Endothelial cell of umbilical vein (primary cell): Measurements from ENCODE around the gene KAT2A. TPM values are rescaled to one million over a fixed set of nuclear protein-coding genes. Genes with fewer than 3 reads are reported as not detected.

Source experiments
- BruUV-seq: library from RNA; stranded (reverse); fragments of 400-500 nt; replicated peaks from 2 replicates; lab custom pipeline; 2021; lab: Mats Ljungman, UMichigan
- CTCF ChIA-PET: fragments of 300-600, 350-600 bp; sonication (Branson Sonifier 250); formaldehyde crosslinking; loops from one replicate; lab custom pipeline; 2021; ENCODE audit warnings: antibody characterized with exemption, inconsistent platforms; lab: Charles Lee
- POLR2A ChIA-PET: fragments of 300-600, 350-600 bp; sonication (Branson Sonifier 250); formaldehyde crosslinking; loops from one replicate; lab custom pipeline; 2021; ENCODE audit warnings: antibody characterized with exemption, inconsistent platforms; lab: Charles Lee
- DNase-seq: peaks from one replicate; pipeline ENCODE4 v3.0.0-alpha.2; 2011; ENCODE audit warnings: low read depth, low spot score
- FAIRE-seq: peaks from 2 replicates; lab custom pipeline; 2011; peaks lifted over from hg19 to GRCh38; lab: Jason Lieb, UNC
- H2AFZ ChIP-seq: 2 replicates; pipeline ENCODE4 v1.6.0; 2012; ENCODE audit warnings: low read depth, low read length, control low read depth, inconsistent platforms
- H3K27ac ChIP-seq: 2 replicates; pipeline ENCODE4 v1.5.1; 2011; ENCODE audit warnings: low read depth, mild to moderate bottlenecking, control low read depth, low read length, moderate library complexity; ENCODE audit not compliant: insufficient read depth
- H3K27me3 ChIP-seq, 2 experiments: 2 replicates each; pipeline versions ENCODE4 v1.6.0 to v1.6.1; 2011; ENCODE audit warnings: low read length in 2 of 2, mixed read lengths in 1 of 2; ENCODE audit not compliant: control insufficient read depth in 2 of 2, insufficient read depth in 2 of 2
- H3K36me3 ChIP-seq, 2 experiments: 2 replicates in 1 of 2; 3 replicates in 1 of 2; pipeline ENCODE4 v1.5.1; 2011; ENCODE audit warnings: low read length in 2 of 2, mild to moderate bottlenecking in 1 of 2, moderate library complexity in 1 of 2; ENCODE audit not compliant: control insufficient read depth in 2 of 2, insufficient read depth in 2 of 2; ENCODE audit errors: extremely low read depth in 1 of 2
- H3K4me1 ChIP-seq: 3 replicates; pipeline ENCODE4 v1.5.1; 2011; ENCODE audit warnings: mild to moderate bottlenecking, low read length; ENCODE audit not compliant: control insufficient read depth, insufficient read depth; ENCODE audit errors: extremely low read depth
- H3K4me2 ChIP-seq: 2 replicates; pipeline ENCODE4 v1.6.1; 2011; ENCODE audit warnings: low read length, control low read depth, mixed read lengths; ENCODE audit not compliant: insufficient read depth
- H3K4me3 ChIP-seq, 3 experiments: fragments of 200-600 bp in 1 of 3; sonication (generic), shearing (Covaris generic) in 1 of 3; replicated peaks in 1 of 3; 2 replicates each; pipeline ENCODE4 v1.5.1; 2011 to 2016; ENCODE audit warnings: control low read depth in 3 of 3, low read length in 3 of 3, mild to moderate bottlenecking in 2 of 3, inconsistent platforms in 1 of 3, low read depth in 1 of 3, moderate library complexity in 1 of 3; ENCODE audit not compliant: insufficient read depth in 1 of 3
- H3K79me2 ChIP-seq: 2 replicates; pipeline ENCODE4 v1.6.0; 2012; ENCODE audit warnings: low read length, inconsistent platforms; ENCODE audit not compliant: control insufficient read depth, insufficient read depth
- H3K9ac ChIP-seq: replicated peaks from 2 replicates; pipeline ENCODE3; 2011; ENCODE audit warnings: low read length, control low read depth; ENCODE audit not compliant: insufficient read depth; ENCODE audit errors: extremely low read depth
- H3K9me1 ChIP-seq: replicated peaks from 3 replicates; pipeline ENCODE4 v1.6.0; 2011; ENCODE audit warnings: mild to moderate bottlenecking, low read length; ENCODE audit not compliant: control insufficient read depth, insufficient read depth; ENCODE audit errors: extremely low read depth
- H3K9me3 ChIP-seq: replicated peaks from 2 replicates; pipeline ENCODE4 v1.5.1; 2012; ENCODE audit warnings: low read length, inconsistent platforms; ENCODE audit not compliant: control insufficient read depth, insufficient read depth
- H4K20me1 ChIP-seq: replicated peaks from 2 replicates; pipeline ENCODE3; 2011; ENCODE audit warnings: mild to moderate bottlenecking, low read length; ENCODE audit not compliant: control insufficient read depth, insufficient read depth; ENCODE audit errors: extremely low read depth
- FOS ChIP-seq: IDR thresholded peaks from 2 replicates; pipeline ENCODE4 v1.6.1; 2011; ENCODE audit warnings: mild to moderate bottlenecking, low read length, moderate library complexity, borderline replicate concordance; ENCODE audit not compliant: insufficient read depth
- JUN ChIP-seq: IDR thresholded peaks from 2 replicates; pipeline ENCODE4 v1.6.1; 2011; ENCODE audit warnings: borderline replicate concordance, low read depth; ENCODE audit not compliant: insufficient read length, insufficient read depth
- POLR2A ChIP-seq: IDR thresholded peaks from 2 replicates; pipeline ENCODE4 v1.6.1; 2012; ENCODE audit warnings: low read depth, mild to moderate bottlenecking, control low read depth, low read length
- POLR2AphosphoS5 ChIP-seq: IDR thresholded peaks from 2 replicates; pipeline ENCODE4 v1.6.1; 2012; ENCODE audit warnings: low read depth, mild to moderate bottlenecking, control low read depth, low read length, moderate library complexity; ENCODE audit not compliant: insufficient read depth
- dilution Hi-C: fragments of 300-500 bp; cut with MboI; formaldehyde crosslinking; loops from one replicate; pipeline ENCODE4 v1.15.0; 2019; ENCODE audit warnings: low sequenced_read_pairs; ENCODE audit not compliant: extremely low pct_ligation_motif_present
- intact Hi-C: fragments of 100-400 bp; cut with micrococcal nuclease; formaldehyde crosslinking; loops from one replicate; pipeline ENCODE4 v1.10.0; 2022
- polyA plus RNA-seq, 4 experiments: library from polyadenylated mRNA; depleted of rRNA in 3 of 4; stranded (reverse) in 3 of 4; unstranded in 1 of 4; fragments of >200 nt; gene quantifications; 2 replicates each; pipeline versions ENCODE4 v1.2.1 to v1.2.3, GENCODE V29; 2011 to 2012; ENCODE audit warnings: missing spikeins in 1 of 4
- total RNA-seq: library from RNA; stranded (reverse); gene quantifications from 2 replicates; pipeline ENCODE4 v1.2.3, GENCODE V29; 2021
- TF ChIP-seq, protein P1 (sequence below), 2 donors: IDR thresholded peaks; 1 replicate in 1 of 2; 2 replicates in 1 of 2; pipeline ENCODE4 v1.5.1; 2011; ENCODE audit warnings: low read length in 2 of 2, mild to moderate bottlenecking in 2 of 2, moderate library complexity in 2 of 2, control low read depth in 1 of 2, inconsistent platforms in 1 of 2, low read depth in 1 of 2; ENCODE audit not compliant: insufficient read depth in 1 of 2; ENCODE audit errors: extremely low read depth in 1 of 2

The KAT2A gene
- total and polyA plus RNA-seq, 2 donors (not counting 3 experiments of a cell fraction or from before 2014, with no cell fraction given) = 32.9 to 33.4 TPM

- Histone ChIP-seq H3K36me3 (peaks cover 0 to 3% of the 10 kb centered on the region in 2 experiments), H3K9me3 (no peaks in the 10 kb centered on the region), H4K20me1 (no peaks in the 10 kb centered on the region), H3K4me1 (peaks cover 60% of the 10 kb centered on the region), H3K79me2 (peaks cover 86% of the 10 kb centered on the region), H2AFZ (no peak overlapping the region), H3K9me1 (no peaks in the 10 kb centered on the region), H3K9ac (peak overlapping the region; percentile 4), H3K4me3 (peak overlapping the region in 1 of 3 experiments; percentile 10), H3K27me3 (no peaks in the 10 kb centered on the region), H3K27ac (peak overlapping the region; percentile 45), H3K4me2 (peak overlapping the region; percentile 75)
- TF ChIP-seq JUN (peak; percentile 56), FOS (peak; percentile 58), POLR2A (peak; percentile 23), POLR2AphosphoS5 (peak; percentile 82)
- TF ChIP-seq, protein P1, sequence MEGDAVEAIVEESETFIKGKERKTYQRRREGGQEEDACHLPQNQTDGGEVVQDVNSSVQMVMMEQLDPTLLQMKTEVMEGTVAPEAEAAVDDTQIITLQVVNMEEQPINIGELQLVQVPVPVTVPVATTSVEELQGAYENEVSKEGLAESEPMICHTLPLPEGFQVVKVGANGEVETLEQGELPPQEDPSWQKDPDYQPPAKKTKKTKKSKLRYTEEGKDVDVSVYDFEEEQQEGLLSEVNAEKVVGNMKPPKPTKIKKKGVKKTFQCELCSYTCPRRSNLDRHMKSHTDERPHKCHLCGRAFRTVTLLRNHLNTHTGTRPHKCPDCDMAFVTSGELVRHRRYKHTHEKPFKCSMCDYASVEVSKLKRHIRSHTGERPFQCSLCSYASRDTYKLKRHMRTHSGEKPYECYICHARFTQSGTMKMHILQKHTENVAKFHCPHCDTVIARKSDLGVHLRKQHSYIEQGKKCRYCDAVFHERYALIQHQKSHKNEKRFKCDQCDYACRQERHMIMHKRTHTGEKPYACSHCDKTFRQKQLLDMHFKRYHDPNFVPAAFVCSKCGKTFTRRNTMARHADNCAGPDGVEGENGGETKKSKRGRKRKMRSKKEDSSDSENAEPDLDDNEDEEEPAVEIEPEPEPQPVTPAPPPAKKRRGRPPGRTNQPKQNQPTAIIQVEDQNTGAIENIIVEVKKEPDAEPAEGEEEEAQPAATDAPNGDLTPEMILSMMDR (IDR thresholded peaks at IDR 0.05; ENCODE audit: extremely low read depth in 1 of 2, insufficient read depth in 1 of 2, low read depth in 1 of 2, low read length in 2 of 2) = no peak
- FAIRE-seq = peak; percentile 99
- DNase-seq = peak; percentile 90
- ChIA-PET CTCF (interaction anchor here (0.7 to 2.2 kb wide), 12 partner anchors 9 to 142 kb away, joined by 3 to 13 read pairs (median 4); partner anchors contain the start of genes DHX58 and KCNH4), POLR2A (interaction anchor here (2.0 kb wide), 1 partner anchor 12 kb away, joined by 11 read pairs; no protein-coding TSS in a partner anchor)
- dilution Hi-C loops = no loop called here
- BruUV-seq = no TSS peak
- intact Hi-C loops = loop anchor here (10.0 kb wide), 2 partner anchors 139 to 389 kb away; partner anchors contain the start of gene STAT5B
Observed at GRCh38 chr17:42135664-42136653, 14.8 kb upstream of the KAT2A start.
